OCI-LY3 (cell line): ENCODE results near the gene PLEKHA7.
"Not testable (repeated sequence)": the region's sequence is repeated elsewhere in the genome, so short reads cannot be mapped to it uniquely, and the experiment has no call there.

Experiments used
- H2AFZ ChIP-seq: fragments of 200-600, 300-600 bp; shearing (Covaris generic); 2 replicates; pipeline ENCODE4 v1.6.0; 2014; ENCODE audit warnings: antibody characterized with exemption, low read depth, low read length
- H3K27ac ChIP-seq: fragments of 200-600, 300-600 bp; sonication (generic); 2 replicates; pipeline ENCODE4 v1.5.1; 2014; ENCODE audit warnings: mild to moderate bottlenecking, low read length, moderate library complexity, mixed read lengths
- H3K27me3 ChIP-seq: fragments of 200-600, 300-600 bp; sonication (generic); 2 replicates; pipeline ENCODE4 v1.6.1; 2014; ENCODE audit warnings: low read depth, low read length, mixed read lengths
- H3K36me3 ChIP-seq: fragments of 200-600, 300-600 bp; sonication (generic); replicated peaks from 2 replicates; pipeline ENCODE3; 2014; ENCODE audit warnings: low read depth, low read length, mixed read lengths
- H3K4me1 ChIP-seq: fragments of 300-600, 200-600 bp; sonication (generic); 2 replicates; pipeline ENCODE4 v1.6.1; 2014; ENCODE audit warnings: low read length, mixed read lengths
- H3K4me2 ChIP-seq: fragments of 200-600, 300-600 bp; sonication (generic); 2 replicates; pipeline ENCODE4 v1.6.1; 2014; ENCODE audit warnings: low read length, mixed read lengths
- H3K4me3 ChIP-seq: fragments of 300-600, 200-600 bp; sonication (generic); 2 replicates; pipeline ENCODE4 v1.5.1; 2014; ENCODE audit warnings: antibody characterized with exemption, mild to moderate bottlenecking, low read length, moderate library complexity
- H3K79me2 ChIP-seq: fragments of 300-600, 200-600 bp; shearing (Covaris generic); 2 replicates; pipeline ENCODE4 v1.6.1; 2014; ENCODE audit warnings: mild to moderate bottlenecking, low read length, mixed read lengths
- H3K9ac ChIP-seq: fragments of 300-600, 200-600 bp; shearing (Covaris generic); 2 replicates; pipeline ENCODE4 v1.6.0; 2014; ENCODE audit warnings: mild to moderate bottlenecking, low read length, moderate library complexity
- H3K9me3 ChIP-seq: fragments of 200-600, 300-600 bp; shearing (Covaris generic); 2 replicates; pipeline ENCODE4 v1.6.1; 2014; ENCODE audit warnings: low read length, mixed read lengths; ENCODE audit not compliant: insufficient read depth
- H4K20me1 ChIP-seq: fragments of 200-600, 300-600 bp; sonication (generic); 2 replicates; pipeline ENCODE4 v1.6.1; 2016; ENCODE audit warnings: low read length, mixed read lengths; ENCODE audit not compliant: insufficient read depth
- EZH2phosphoT487 ChIP-seq: fragments of 200-600 bp; shearing (Covaris generic); IDR thresholded peaks from 2 replicates; pipeline ENCODE4 v1.6.1; 2018; ENCODE audit warnings: antibody characterized with exemption, mixed run types, low read depth
- TF ChIP-seq, protein P1 (sequence below): fragments of 200-600, 300-600 bp; sonication (generic); IDR thresholded peaks from 2 replicates; pipeline ENCODE4 v1.5.1; 2014; ENCODE audit warnings: antibody characterized with exemption, low read length, low read depth

PLEKHA7 gene

DNA sequence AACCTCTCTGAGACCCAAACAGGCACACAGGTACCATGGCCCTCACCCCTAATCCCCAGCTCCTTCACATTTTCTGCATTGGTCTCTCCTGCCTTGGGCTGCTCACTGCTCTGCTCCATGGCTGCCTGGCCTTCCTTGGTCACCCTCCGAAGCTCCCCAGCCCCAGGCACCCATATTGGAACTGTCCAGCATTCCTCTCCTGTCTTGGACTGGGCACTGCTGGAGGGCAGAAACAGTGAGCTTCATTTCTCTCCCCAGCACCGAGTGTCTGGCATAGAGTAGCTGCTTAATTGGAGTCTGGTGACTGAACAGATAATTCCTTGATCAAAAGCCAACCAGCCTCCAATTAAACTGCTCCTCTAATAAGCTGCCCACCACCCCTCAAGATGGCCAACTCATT, 13.2 kb downstream of the PLEKHA7 start:
- H3K9ac ChIP-seq = no peak overlapping the region
- no peaks in the 10 kb centered on the region for H3K9me3 ChIP-seq
- H3K4me3 ChIP-seq = no peak overlapping the region
- no peaks in the 10 kb centered on the region for H4K20me1 ChIP-seq
- H3K36me3 ChIP-seq = no peaks in the 10 kb centered on the region
- no peak overlapping the region for H3K4me2 ChIP-seq
- TF ChIP-seq, protein P1, sequence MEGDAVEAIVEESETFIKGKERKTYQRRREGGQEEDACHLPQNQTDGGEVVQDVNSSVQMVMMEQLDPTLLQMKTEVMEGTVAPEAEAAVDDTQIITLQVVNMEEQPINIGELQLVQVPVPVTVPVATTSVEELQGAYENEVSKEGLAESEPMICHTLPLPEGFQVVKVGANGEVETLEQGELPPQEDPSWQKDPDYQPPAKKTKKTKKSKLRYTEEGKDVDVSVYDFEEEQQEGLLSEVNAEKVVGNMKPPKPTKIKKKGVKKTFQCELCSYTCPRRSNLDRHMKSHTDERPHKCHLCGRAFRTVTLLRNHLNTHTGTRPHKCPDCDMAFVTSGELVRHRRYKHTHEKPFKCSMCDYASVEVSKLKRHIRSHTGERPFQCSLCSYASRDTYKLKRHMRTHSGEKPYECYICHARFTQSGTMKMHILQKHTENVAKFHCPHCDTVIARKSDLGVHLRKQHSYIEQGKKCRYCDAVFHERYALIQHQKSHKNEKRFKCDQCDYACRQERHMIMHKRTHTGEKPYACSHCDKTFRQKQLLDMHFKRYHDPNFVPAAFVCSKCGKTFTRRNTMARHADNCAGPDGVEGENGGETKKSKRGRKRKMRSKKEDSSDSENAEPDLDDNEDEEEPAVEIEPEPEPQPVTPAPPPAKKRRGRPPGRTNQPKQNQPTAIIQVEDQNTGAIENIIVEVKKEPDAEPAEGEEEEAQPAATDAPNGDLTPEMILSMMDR = no peak
- no peak for TF ChIP-seq EZH2phosphoT487
- H2AFZ ChIP-seq = no peak overlapping the region
- H3K4me1 ChIP-seq = peaks cover 8% of the 10 kb centered on the region
- H3K27ac ChIP-seq = no peak overlapping the region
- H3K79me2 ChIP-seq = no peaks in the 10 kb centered on the region
- H3K27me3 ChIP-seq = no peaks in the 10 kb centered on the region

DNA sequence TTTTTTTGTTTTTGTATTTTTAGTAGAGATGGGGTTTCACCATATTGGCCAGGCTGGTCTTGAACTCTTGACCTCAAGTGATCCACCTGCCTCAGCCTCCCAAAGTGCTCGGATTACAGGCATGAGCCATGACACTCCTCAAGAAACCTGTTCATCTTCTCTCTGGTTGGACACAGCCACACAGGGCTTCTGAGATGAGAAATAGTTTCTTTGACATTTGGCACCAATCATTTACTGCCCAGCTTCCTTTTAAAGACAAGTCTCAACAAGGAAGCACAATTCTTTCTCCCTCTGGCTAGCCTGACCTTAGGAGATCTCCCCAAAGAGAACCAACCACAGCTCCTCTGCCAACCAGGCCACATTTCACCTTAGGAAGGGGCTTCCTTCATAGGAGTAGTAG, 14.0 kb downstream of the PLEKHA7 start:
- H3K27me3 ChIP-seq, H3K4me3 ChIP-seq, H3K36me3 ChIP-seq, H3K27ac ChIP-seq, H3K79me2 ChIP-seq, H2AFZ ChIP-seq, H4K20me1 ChIP-seq, H3K4me1 ChIP-seq, H3K9me3 ChIP-seq, H3K9ac ChIP-seq, H3K4me2 ChIP-seq: not testable (repeated sequence)

DNA sequence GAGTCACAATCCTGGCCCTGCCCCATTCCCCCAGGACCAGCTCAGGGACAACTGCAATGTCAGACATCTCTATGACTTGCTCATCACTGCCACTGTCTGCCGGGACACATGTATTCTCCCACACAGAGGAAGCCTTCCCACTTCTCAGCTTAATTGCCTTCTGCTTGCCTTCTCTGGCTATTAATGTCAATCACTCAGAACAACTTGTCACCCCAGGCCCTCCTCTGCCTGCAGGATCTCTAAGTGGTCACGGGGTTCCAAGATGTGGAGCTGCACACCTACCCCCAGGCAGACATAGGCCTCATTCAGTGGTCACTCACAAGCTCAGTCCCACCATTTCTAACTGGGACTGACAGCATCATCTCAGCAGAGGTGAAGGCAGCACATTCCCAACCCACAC, 15.1 kb downstream of the PLEKHA7 start:
- Histone ChIP-seq H3K79me2 (no peaks in the 10 kb centered on the region), H3K27me3 (no peaks in the 10 kb centered on the region), H3K4me1 (peaks cover 8% of the 10 kb centered on the region), H3K4me3 (no peak overlapping the region), H2AFZ (no peak overlapping the region), H3K36me3 (no peaks in the 10 kb centered on the region), H3K9me3 (no peaks in the 10 kb centered on the region), H4K20me1 (no peaks in the 10 kb centered on the region), H3K9ac (no peak overlapping the region), H3K27ac (no peak overlapping the region), H3K4me2 (no peak overlapping the region)
- TF ChIP-seq, protein P1 = no peak
- TF ChIP-seq EZH2phosphoT487 = no peak

DNA sequence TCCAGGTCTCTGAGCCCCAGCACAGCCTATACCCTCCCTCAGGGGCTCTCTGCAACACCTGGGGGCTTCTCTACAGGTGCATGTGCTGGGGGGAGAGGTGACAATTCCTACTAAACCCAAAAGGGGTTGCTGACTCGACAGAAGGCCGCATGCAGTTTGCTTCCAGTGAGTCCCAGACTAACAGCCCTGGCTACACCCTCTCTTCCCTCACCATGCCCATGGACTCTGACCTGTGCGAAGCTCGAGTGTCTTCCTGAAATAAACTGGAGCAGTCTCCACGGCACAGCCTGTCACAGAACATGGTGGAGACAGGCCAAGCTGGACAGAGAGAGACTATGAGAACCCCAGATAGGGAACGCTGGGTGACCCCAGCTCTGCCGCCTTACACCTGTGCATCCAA, 16.6 kb downstream of the PLEKHA7 start:
- no peak overlapping the region for H3K4me3 ChIP-seq
- no peak overlapping the region for H2AFZ ChIP-seq
- H3K9ac ChIP-seq = no peak overlapping the region
- no peak overlapping the region for H3K27ac ChIP-seq
- no peaks in the 10 kb centered on the region for H4K20me1 ChIP-seq
- H3K4me1 ChIP-seq = peaks cover 8% of the 10 kb centered on the region
- no peaks in the 10 kb centered on the region for H3K79me2 ChIP-seq
- H3K4me2 ChIP-seq = no peak overlapping the region
- H3K27me3 ChIP-seq = no peaks in the 10 kb centered on the region
- TF ChIP-seq, protein P1 = no peak
- H3K36me3 ChIP-seq = no peaks in the 10 kb centered on the region
- H3K9me3 ChIP-seq = no peaks in the 10 kb centered on the region

DNA sequence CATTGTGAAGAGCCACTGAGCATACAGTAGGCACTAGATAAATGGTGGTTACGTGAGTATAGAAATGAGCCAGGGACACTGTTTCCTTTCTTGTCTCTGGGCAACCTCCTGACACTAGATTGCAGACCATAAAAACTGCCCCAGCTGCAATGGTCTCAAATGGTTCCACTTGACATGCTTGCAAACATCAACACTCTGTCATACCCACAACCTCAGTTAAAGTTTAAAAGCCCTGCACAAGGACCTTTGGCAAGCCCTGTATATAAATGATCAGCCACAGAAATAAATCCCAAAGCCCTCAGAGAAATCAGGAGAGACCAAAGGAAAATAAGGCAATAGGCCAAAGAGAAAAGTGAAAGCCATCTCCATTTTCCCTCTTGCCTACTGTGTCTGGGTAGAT, 20.7 kb downstream of the PLEKHA7 start:
- H4K20me1 ChIP-seq = no peaks in the 10 kb centered on the region
- no peak overlapping the region for H3K27ac ChIP-seq
- no peak overlapping the region for H3K4me3 ChIP-seq
- no peaks in the 10 kb centered on the region for H3K4me1 ChIP-seq
- H3K27me3 ChIP-seq = no peaks in the 10 kb centered on the region
- H3K79me2 ChIP-seq = no peaks in the 10 kb centered on the region
- H3K9ac ChIP-seq = no peak overlapping the region
- H3K4me2 ChIP-seq = no peak overlapping the region
- H3K9me3 ChIP-seq = no peaks in the 10 kb centered on the region
- no peak overlapping the region for H2AFZ ChIP-seq
- H3K36me3 ChIP-seq = no peaks in the 10 kb centered on the region
- TF ChIP-seq, protein P1 = no peak
- TF ChIP-seq EZH2phosphoT487 = no peak
